ENCODE measurements around the gene BAHCC1.
A peak's percentile ranks its signal among the peaks of the same experiment; 100 is the strongest.

The BAHCC1 gene

DNA sequence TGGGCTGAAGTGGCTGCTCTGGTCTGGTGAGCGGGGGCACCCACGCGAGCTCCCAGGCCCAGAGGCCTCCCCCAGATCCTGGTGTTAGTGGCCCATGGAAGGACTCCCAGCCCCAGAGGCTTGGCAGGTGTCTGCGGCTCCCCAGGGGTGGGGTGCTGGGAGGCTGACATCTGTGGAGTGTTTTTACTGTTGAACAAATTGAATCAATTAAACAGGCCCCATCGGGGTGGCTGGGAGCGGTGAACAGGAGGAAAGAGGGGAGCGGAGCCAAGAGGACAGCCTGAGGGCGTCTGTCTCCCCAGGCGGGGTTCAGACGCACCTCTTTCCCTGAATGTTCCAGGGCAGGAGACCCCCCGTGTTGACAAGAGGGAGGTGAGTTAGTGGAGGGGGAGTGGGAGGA is 87.4 kb downstream of the BAHCC1 start:
- no peak for DNase-seq

DNA sequence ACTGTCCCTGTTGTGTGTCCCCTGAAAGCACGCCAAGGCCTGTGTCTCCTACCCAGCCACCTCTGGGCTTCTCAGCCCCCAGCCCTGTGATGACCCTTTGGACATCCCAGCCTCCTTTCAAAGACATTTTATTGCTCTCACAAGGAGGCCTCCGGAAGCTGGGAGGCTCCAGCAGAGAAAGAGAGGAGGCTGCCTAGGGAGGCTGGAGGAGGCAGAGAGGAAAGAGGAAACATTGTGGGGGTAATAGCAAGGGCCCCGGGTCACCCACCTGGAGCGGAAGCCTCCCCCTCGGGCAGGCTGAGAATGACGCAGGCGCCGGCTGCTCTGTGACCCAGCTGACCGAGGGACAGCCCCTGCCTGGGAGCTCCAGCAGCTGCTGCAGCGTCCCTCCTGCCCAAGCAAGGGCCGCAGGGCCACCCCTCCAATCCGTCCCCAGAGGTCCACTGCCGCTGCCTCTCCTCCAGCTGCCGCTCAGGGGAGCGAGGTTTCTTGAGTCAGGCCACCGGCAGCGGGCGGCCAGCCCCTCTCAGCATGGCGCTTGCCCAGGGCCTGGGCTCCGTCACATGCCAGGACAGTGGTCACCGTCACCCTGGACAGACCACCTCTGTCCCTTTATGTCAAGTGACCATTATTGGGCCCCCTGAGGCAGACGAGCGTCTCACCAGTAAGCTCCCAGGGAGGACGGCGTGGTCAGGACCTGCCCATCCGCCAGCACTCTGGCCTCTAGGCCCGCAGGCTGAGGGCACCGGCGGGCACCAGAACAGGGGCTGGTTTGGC is 88.0 kb downstream of the BAHCC1 start:
- DNase-seq: no peak

DNA sequence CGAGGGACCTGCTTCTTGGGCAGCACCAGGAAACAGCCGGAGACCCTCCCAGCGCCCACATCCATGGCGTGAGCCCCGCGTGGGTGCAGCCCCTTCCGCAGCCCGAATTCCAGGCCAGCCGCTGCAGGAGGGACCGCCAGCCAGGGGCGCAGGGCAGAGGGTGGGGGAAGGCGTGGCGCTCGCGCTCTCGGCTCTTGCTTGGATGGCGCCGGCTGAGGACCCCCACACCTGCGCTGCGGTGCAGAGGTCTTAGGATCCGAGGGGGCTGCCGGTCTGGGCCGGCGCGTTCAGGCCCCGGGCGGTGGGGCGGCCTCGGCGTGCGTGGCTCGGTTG is 88.6 kb downstream of the BAHCC1 start:
- no peak for DNase-seq

DNA sequence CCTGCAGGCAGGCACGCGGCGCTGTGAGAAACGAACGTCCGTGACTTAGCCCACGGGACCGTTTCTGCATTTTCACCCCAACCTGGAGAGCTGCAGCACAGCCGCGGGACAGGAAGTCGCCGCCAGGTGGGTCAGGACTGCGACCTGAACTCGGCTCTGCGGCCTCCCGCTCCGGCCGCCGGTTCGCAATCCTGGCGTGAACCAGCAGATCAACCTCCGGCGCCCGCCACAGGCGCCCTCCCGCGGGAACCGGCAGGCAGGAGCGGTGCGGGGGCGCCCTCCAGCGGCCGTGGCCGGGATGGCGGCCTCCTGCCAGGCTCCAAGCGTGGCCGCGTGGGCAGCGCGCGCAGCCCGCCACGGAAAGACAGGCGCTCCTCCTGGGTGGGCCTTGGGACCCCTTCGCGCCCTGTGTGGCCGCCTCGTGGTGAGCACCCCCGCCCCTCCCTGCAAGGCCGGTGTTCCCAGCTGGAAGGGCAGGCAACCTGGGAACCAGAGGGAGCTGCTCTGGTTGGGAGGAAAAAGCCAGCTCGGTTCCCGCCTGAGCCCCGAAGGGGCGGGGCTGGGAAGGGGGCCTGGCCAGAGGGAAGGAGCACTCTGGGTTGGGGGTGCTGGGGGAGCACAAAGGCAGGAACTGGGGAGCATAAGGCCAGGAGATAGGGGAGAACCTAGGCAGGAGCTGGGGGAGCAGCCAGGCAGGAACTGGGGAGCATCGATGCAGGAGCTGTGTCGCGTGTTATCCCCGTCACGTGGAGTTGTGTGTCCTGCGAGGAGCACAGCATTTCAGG is 89.1 kb downstream of the BAHCC1 start:
- DNase-seq: peak; percentile 80

DNA sequence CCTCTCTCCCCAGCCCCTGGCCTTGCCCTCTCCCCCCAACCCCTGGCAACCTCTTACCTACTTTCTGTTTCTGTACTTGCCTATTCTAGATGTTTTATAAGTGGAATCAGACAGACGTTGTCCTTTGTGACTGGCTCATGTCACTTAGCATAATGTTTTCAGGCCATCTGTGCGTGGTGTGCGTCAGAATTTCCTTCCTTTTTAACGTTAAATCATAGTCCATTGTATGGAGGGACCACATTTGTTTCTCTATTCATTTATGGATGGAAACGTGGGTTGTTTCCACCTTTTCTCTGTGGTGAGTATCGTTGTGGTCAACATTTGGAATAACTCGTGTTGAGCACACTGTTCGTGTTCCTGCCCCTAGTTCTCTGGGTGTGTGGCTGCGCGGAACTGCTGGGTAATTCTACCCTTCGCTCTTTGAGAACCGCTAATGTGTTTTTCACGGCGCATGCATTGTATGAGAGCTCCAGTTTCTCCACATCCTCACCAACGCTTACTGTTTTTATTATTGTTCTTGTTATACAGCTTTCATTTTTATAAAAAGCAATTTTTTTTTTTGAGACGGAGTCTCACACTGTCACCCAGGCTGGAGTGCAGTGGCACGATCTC is 91.0 kb downstream of the BAHCC1 start:
- DNase-seq: no peak

DNA sequence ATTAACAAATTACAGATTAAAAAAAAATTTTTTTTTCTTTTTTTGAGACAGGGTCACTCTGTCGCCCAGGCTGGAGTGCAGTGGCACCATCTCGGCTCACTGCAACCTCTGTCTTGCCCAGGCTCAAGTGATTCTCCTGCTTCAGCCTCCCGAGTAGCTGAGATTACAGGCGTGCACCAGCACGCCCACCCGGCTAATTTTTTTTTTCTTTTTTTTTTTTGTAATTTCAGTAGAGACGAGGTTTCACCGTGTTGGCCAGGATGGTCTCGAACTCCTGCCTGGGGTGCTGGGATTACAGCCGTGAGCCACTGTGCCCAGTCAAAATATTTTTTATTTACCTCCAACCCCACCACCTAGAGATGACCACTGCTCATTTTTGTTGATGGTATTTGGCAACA is 91.8 kb downstream of the BAHCC1 start:
- no peak for DNase-seq

DNA sequence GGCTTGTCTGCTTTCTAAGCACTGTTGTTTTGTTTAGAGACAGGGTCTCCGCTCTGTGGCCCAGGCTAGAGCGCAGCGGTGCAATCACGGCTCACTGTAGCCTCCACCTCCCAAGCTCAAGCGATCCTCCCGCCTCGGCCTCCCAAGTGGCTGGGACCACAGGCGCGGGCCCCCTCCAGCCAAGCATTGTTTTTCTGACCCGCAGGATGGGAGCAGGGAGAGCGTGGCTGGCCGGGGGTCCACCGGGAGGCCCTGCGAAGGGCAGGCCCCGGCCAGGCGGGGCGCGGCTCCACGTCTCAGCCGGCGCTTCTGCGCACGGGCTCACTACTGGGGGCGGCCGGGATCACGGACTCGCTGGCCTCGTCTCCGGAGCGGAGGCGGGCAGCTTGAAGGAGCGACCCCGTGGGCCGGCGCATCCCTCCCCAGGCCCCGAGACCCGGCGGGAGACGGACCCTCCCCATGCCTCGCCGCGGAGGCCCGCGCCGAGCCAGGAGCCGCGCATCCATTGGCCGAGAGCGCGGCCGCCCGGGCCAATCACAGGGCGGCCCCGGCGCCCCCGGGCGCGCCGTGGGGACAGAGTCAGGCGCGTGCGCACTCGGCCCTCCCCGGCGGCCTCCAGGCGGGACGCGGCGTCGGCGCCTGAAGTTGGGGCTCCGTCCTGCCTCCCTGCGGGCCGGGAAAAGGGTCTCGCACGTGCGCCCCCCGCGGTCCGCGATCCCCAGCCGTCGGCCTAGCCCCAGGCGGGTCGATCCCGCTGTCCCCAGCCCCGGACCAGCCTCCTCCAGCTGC is 92.4 kb downstream of the BAHCC1 start:
- peak; percentile 69 for DNase-seq

DNA sequence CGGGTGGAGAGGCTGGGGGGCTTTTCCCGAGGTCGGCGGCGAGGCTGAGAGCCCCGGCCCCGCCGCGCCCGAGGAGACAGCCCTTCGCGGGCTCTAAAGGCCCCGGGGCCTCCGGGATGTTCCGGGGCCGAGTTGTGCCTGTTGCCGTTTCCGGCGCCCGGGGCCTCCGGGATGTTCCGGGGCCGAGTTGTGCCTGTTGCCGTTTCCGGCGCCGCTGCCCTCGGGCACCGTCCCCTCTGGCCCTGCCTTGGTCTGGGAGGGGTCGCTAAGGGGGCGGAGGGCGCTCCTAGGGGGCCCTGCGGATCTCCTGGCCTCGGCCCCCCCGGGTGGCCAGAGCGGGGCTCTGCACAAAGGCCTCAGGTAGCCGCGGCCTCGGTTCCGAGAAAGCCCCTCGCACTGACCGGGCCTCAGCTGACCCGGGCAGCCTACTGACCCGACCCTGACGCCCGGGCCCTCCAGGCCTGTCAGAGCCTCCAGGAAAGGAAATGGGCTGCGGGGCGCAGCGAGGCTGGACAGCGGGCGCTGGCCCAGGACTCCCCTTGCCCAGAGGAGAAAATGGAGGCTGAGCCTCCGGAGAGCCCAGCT is 93.1 kb downstream of the BAHCC1 start:
- DNase-seq: no peak

DNA sequence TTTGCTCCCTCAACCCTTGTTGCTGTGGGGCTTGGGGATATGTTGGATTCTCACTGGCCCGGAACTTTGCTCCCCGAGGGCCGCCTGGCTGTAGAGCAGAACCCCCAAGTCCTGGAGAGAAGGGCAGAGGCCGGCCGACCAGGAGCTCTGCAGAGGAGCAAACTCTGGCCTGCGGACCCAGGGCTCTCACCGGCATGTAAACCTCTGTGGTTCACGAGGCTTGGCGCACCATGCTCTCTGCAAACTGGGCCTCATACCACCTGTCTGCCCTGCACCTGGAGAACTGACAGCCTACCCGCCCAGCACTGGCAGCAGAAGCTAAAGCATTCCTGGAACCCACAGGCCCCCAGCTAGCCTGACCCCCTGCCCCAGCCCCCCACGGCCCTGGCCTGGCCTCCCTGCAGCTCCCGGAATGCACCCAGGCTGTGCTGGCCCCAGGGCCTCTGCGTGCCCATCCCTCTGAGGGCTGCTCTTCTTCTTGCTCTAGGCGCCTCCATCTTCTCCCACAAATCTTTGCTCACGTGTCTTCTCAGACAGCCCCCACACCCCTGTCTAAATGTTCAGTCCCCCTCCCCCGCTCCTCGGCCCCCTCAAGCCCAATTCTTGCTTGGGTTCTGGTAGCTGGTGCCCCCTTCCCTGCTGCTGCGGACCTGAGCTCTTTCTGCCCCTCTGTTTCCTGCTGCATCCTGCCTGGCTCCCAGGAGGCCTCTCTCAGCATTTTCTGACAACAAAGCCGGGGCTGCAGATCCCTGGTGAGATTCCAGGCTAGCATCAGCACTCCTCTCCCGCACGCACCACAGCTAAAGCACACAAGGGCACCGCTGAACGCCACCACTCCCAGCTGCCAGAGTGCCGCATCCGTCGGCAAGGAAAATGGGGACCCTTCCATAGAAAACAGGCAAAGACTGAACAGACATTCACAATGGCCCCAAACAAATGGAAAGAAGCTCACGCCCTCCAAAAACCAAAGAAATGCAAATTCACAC is 94.0 kb downstream of the BAHCC1 start:
- DNase-seq: no peak

DNA sequence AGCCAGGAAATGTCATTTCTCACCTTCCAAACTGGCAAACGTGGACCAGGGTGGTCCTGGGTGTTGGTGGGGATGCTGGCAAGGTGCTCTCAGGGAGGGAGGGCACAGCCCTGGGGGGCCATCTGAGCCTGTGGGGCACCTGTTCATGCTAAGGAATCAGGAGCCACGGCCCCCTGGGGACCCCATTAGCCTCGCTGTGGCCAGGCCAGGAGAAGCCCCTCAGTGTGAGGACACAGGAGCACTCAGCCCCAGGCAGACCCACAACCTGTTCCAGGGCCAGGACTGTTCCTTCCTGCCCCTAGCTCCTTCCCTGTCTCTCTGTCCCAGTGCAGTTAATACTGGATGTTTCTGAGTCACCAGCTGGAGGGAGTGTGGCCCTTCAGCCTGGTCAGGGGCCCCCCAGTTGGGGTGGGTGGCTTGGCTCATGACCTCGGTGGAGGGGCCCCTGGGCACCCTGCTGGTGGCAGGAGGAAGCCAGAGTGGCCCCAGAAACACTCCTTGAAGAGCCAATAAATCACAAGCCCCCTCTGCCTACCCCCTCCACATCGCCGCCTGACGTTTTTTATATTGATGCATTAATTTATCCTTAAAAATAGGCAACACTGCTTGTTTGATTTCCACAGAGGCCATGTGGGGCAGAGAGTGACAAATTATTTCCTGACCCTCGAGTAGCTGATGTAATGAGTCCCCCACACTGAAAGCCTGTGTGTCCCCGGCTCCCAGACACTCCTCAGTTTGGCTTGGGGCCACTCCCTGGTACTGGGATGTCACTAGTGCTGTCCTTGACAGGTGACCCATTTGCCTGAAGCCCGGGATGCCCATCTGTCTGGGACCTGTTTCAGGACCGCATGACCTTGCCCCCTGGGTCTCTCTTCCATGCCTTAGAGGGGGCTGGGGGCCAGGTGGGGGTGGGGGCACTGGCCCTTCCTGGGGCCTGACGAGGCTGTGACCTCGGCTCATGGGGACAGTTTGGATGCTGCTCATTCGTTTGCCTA is 95.0 kb downstream of the BAHCC1 start:
- no peak for DNase-seq

DNA sequence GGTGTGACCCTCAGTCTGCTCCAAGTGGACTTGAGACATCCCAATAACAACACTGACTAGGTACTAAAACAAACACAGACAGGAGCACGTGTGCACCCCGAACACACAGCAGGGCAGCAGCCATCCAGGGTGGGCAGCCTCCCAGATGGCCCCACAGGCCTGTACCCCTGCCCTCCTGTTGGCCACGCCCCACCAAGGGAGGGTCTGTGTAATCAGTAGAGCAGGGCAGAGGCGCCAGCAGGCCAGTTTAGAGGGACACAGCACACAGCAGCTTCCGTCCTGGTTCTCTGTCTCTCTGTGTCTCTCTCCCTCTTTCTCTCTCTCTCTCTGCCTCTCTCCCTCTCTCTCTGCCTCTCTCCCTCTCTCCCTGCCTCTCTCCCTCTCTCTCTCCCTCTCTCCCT is 95.9 kb downstream of the BAHCC1 start:
- DNase-seq: no peak

DNA sequence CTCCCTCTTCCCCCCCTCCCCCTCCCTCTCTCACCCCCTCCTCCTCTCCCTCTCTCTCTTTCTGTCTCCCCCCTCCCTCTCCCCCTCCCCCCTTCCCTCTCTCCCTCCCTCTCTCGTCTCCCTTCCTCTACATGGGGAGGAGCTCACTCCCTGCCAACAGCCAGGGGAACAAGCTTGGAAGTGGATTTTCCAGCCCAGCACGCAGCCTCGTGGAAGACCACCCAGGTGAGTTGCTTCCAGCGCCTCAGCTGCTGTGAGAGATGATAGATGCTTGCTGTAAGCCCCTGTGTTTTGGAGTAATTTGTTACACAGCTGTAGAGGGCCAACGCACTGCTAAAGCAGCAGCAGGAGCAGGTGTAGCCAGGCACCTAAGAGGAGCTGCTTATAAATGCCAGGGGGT is 96.5 kb downstream of the BAHCC1 start:
- DNase-seq: no peak

DNA sequence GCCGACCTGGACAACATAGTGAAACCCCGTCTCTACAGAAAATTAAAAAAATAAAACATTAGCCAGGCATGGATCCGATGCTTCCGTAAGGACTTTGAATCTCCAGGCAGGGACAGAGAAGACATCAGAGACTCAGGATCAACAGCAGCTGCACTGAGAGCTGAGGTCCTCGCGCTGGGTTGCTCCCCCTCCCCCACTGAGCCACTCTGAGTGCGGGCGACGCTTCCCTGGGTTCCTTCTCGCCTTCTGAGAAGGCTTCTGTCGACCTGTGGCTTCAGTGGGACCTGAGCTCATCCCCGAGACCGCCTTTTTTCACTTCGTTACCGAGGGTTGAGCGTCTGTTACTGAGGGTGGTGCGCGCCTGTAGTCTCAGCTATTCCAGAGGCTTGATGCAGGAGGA is 96.9 kb downstream of the BAHCC1 start:
- DNase-seq: no peak

DNA sequence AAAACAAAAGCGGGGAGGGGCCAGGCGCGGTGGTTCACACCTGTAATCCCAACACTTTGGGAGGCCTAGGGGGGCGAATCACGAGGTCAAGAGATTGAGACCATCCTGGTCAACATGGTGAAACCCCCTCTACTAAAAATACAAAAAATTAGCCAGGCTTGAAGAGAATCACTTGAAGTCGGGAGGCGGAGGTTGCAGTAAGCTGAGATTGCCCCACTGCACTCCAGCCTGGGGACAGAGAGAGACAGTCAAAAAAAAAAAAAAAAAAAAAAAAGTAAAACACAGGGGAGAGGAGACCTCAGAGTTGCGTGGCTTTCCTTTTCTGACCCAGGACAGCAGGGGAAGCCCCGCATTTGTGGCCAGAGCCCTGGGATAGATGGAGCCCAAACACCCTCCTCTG is 97.4 kb downstream of the BAHCC1 start:
- no peak for DNase-seq

DNA sequence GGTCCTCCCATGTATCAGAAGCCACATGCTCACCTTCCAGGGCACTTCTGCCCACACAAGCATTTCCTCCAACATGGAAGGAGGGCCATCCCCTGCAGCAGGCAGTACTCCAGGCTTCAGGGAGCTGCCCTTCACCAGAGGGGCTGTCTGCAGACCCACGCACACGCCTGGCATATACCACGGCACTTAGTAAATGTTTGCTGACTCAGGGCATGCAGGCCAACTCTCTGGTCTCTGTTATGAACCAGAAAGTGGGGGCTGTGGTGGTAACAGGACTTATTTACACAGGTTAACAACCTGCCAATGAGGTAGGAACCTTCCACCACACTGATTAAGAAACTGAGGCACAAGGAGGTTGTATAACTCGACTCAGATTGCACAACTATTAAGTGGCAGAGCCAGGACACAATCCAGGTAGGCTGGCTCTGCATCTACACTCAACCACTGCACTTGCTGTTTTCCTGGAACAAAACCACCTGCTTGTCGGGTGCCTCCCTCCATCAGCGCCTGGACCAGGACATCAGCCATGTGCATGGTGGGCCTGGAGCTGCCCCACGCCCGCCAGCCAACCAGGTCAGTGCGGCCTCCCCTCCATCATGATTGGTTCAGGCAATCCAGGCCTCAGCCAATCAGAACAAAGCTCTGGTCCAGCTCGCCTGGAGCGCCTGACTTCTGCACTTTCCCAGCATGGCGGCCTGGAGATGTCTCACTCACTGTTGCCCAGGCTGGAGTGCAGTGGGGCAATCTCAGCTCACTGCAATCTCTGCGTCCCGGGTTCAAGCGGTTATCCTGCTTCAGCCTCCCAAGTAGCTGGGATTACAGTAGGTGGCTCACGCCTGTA is 98.2 kb downstream of the BAHCC1 start:
- DNase-seq: no peak

DNA sequence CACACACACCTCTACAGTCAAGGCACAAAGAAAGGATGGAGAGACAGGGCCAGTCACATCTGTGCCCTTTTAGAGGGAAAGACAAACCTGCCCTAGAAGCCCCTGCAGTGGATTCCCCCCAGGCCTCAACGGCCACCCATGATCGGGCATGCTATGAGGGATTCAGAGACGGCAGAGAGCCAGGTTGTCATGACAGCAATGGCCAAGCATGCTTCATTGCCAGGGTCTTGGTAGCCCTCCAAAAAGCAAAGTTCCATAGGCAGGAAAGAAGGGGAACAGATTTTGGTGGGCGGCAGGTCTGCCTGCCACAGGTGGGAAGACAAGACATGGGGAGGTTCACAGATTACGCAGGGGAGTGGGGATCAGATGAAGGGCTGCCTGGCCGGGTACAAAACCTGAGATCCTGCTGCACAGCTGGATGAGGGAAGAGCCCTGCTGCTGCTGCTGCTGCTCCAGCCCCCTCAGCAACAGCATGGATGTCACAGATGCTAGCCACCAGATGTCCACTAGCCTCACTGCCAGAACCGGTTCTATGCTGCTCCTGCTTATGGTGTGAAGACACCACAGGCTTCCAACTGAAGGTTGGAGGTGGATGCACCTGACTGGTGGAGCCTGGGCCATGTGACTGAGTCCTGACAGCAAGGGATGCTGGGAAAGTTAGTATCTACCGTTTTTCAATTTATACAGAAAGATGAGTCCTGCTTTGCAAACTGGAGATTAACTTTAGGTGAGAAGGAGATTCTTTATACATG is 99.5 kb downstream of the BAHCC1 start:
- DNase-seq: no peak

DNA sequence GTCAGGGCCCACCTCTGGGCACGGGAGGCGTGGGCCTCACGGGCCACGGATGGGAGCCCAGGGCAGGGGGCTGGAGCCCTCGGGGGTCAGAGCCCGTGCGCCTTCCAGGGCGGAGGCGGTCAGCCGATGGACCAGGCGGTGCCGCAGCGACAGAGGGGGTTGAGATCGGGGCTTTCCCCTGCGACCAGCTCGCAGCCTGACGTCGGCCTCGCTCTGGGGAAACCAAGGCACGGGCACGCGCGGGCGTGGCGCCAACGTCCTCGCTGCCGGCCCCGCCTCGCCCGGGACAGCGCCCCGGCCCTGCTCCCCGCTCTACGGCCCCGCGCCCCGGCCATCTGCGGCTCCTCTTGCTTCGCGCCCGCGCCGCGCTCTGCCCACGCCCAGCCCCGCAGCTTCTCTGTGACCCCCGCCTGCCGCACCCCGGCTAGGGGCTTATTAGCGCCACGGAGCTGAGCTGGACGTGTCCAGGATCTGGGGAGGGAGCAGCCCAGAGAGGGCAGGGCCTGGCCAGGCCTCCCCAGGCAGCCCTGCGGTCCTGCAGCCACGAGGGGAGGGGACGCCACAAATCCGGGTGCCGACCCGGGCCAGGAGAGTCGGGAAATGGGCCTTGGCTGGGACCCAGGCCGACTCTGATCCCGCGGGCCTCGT is 103.8 kb downstream of the BAHCC1 start:
- DNase-seq: no peak

DNA sequence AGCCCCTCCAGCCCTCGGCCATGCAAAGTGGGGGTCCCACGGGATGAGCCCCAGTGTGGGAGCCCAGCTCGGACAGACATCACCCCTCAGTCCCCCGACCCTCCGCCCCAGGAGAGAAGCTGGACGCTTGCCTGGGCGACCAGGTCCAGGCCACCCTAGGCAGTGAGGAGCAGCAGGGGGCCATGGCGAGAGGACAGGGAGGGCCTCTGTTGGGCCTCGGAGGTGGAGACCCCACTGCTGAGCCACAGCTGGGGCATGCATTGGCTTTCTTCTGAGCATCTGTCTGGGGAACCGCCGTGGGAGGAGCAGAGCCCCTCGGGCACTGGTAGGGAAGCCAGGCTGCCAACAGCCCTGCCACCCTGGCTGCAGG is 104.3 kb downstream of the BAHCC1 start:
- no peak for DNase-seq

All from T-helper 9 cell (primary cell).